ENCODE measurements around the gene DOCK2.

DOCK2 gene

DNA sequence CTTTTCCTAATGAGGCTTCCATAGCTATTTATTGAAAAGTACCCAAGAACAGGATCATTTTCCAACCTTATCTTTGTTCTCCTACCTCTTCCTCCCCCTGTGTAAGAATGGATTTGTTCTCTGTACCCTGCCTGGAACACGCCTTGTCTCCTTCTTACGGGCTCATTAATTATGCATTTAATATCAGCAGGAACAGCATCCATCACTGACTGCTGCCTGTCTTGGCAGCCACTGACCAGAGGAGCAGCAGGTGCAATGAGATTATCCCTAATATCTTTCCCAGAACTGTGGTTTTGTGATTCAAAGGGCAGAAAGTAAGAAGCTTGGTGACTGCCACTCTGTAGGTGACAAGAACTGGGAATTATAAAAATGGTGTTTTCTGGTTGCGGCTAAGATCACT is 362.5 kb downstream of the DOCK2 start:
- no peak overlapping the region for H3K9ac ChIP-seq (ENCODE audit: low read length)
- no peaks in the 10 kb centered on the region for H3K27me3 ChIP-seq (ENCODE audit: control insufficient read depth in 1 of 2, insufficient read depth in 2 of 2, low read length in 2 of 2)
- no peak overlapping the region for H3K4me3 ChIP-seq (ENCODE audit: low read depth in 1 of 2, low read length in 2 of 2)
- no peaks in the 10 kb centered on the region for H3K9me3 ChIP-seq (ENCODE audit: low read length)
- no peaks in the 10 kb centered on the region for H3K36me3 ChIP-seq (ENCODE audit: insufficient read depth, low read length)
- H3K4me1 ChIP-seq (ENCODE audit: insufficient read depth, low read length): no peaks in the 10 kb centered on the region
- H3K27ac ChIP-seq (ENCODE audit: low read depth, low read length): no peak overlapping the region

DNA sequence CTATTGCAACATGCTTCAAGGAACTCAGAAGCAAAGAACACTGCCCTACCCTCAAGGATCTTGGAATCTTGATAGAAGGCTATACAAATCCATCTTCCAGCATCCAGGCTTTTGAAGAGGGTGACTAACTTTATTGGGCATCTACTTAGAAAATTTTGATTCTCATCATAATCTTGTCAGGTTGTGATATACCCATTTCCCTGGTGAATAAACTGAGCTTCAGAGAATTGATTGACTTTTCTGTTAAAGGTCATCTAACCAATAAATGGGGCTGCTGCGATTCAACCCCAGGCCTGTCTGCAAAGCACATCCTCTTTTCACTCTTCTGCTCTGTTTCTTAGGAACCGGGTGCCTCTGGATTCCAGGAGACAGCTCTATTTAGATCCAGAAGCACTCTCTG is 363.1 kb downstream of the DOCK2 start:
- H3K4me1 ChIP-seq (ENCODE audit: insufficient read depth, low read length): no peaks in the 10 kb centered on the region
- no peaks in the 10 kb centered on the region for H3K27me3 ChIP-seq (ENCODE audit: control insufficient read depth in 1 of 2, insufficient read depth in 2 of 2, low read length in 2 of 2)
- no peak overlapping the region for H3K4me3 ChIP-seq (ENCODE audit: low read depth in 1 of 2, low read length in 2 of 2)
- no peak overlapping the region for H3K9ac ChIP-seq (ENCODE audit: low read length)
- no peaks in the 10 kb centered on the region for H3K9me3 ChIP-seq (ENCODE audit: low read length)
- H3K27ac ChIP-seq (ENCODE audit: low read depth, low read length): no peak overlapping the region
- no peaks in the 10 kb centered on the region for H3K36me3 ChIP-seq (ENCODE audit: insufficient read depth, low read length)

DNA sequence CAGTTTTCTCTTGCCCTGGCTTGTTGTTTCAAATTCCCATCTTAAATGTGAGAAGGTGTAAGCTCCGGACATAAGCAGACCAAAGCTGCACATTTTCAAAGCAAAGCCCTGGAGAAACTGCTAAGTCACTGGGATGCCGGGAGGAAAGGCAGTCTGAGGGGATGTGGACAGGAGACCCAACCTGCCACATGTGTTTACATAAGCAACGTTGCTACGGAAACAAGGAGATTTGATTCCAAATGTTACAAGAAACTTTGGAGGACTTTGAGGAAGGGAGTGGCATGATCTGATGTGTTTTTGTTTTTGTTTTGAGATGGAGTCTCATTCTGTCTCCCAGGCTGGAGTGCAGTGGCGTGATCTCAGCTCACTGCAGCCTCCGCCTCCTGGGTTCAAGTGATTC is 368.9 kb downstream of the DOCK2 start:
- no peaks in the 10 kb centered on the region for H3K4me1 ChIP-seq (ENCODE audit: insufficient read depth, low read length)
- no peaks in the 10 kb centered on the region for H3K36me3 ChIP-seq (ENCODE audit: insufficient read depth, low read length)
- H3K4me3 ChIP-seq (ENCODE audit: low read depth in 1 of 2, low read length in 2 of 2): no peak overlapping the region
- H3K9me3 ChIP-seq (ENCODE audit: low read length): no peaks in the 10 kb centered on the region
- no peaks in the 10 kb centered on the region for H3K27me3 ChIP-seq (ENCODE audit: control insufficient read depth in 1 of 2, insufficient read depth in 2 of 2, low read length in 2 of 2)
- no peak overlapping the region for H3K9ac ChIP-seq (ENCODE audit: low read length)
- no peak overlapping the region for H3K27ac ChIP-seq (ENCODE audit: low read depth, low read length)

DNA sequence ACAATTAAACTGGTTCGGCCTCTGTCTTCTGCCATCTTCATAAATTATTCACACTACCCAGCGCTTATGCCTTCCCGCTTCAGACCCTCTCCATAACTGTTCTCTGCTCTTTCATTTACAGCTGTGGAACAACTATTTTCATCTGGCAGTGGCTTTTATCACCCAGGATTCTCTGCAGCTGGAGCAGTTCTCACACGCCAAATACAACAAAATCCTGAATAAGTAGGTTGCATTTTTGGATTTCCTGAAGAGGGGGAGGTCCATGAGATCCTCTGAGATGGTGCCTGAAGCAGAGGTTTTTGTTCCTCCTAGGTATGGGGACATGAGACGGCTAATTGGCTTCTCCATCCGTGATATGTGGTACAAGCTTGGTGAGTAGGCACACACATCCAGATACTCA is 371.3 kb downstream of the DOCK2 start:
- no peak overlapping the region for H3K9ac ChIP-seq (ENCODE audit: low read length)
- H3K36me3 ChIP-seq (ENCODE audit: insufficient read depth, low read length): no peaks in the 10 kb centered on the region
- no peak overlapping the region for H3K27ac ChIP-seq (ENCODE audit: low read depth, low read length)
- no peaks in the 10 kb centered on the region for H3K27me3 ChIP-seq (ENCODE audit: control insufficient read depth in 1 of 2, insufficient read depth in 2 of 2, low read length in 2 of 2)
- no peaks in the 10 kb centered on the region for H3K9me3 ChIP-seq (ENCODE audit: low read length)
- no peak overlapping the region for H3K4me3 ChIP-seq (ENCODE audit: low read depth in 1 of 2, low read length in 2 of 2)
- no peaks in the 10 kb centered on the region for H3K4me1 ChIP-seq (ENCODE audit: insufficient read depth, low read length)

DNA sequence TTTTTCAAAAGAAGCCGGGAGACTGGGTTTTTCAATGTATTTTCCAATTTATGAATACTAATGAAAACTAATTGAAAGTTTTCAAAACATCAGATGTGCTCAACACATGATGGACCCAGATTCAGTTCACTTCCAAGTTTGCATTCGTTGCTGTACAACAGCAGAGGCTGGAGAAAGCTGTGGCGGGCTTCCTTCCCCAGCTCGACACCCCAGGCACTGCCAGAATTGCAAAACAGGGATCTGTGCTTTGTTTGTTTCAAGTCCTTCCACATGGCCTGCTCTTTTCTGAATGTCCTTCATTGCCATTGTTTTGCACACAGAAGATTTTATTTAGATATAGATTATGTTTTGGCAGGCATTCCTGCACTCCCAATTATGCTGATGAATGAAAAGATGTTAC is 373.5 kb downstream of the DOCK2 start:
- no peaks in the 10 kb centered on the region for H3K27me3 ChIP-seq (ENCODE audit: control insufficient read depth in 1 of 2, insufficient read depth in 2 of 2, low read length in 2 of 2)
- no peaks in the 10 kb centered on the region for H3K4me1 ChIP-seq (ENCODE audit: insufficient read depth, low read length)
- H3K36me3 ChIP-seq (ENCODE audit: insufficient read depth, low read length): no peaks in the 10 kb centered on the region
- H3K27ac ChIP-seq (ENCODE audit: low read depth, low read length): no peak overlapping the region
- H3K9ac ChIP-seq (ENCODE audit: low read length): no peak overlapping the region
- no peaks in the 10 kb centered on the region for H3K9me3 ChIP-seq (ENCODE audit: low read length)
- H3K4me3 ChIP-seq (ENCODE audit: low read depth in 1 of 2, low read length in 2 of 2): no peak overlapping the region

DNA sequence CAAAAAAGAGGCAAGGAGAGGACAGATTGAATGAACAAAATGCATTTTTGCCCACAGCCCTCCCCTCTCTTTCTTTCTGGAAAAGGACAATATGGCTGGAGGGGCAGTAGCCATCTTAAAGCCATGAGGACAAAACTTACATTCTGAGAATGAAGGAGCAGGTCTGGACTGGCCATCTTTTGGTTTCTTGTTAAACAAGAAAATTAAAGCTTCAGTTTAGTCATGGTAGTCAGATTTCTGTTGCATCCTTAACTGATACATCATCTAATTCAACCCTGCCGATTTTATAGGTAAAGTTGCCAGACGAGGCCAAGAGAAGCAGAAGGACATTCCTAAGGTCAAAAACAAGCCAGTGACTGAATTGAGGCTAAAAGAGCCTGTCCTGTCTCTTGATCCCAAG is 374.7 kb downstream of the DOCK2 start:
- no peaks in the 10 kb centered on the region for H3K36me3 ChIP-seq (ENCODE audit: insufficient read depth, low read length)
- H3K9me3 ChIP-seq (ENCODE audit: low read length): no peaks in the 10 kb centered on the region
- H3K27me3 ChIP-seq (ENCODE audit: control insufficient read depth in 1 of 2, insufficient read depth in 2 of 2, low read length in 2 of 2): no peaks in the 10 kb centered on the region
- no peak overlapping the region for H3K4me3 ChIP-seq (ENCODE audit: low read depth in 1 of 2, low read length in 2 of 2)
- no peak overlapping the region for H3K9ac ChIP-seq (ENCODE audit: low read length)
- no peaks in the 10 kb centered on the region for H3K4me1 ChIP-seq (ENCODE audit: insufficient read depth, low read length)
- no peak overlapping the region for H3K27ac ChIP-seq (ENCODE audit: low read depth, low read length)

DNA sequence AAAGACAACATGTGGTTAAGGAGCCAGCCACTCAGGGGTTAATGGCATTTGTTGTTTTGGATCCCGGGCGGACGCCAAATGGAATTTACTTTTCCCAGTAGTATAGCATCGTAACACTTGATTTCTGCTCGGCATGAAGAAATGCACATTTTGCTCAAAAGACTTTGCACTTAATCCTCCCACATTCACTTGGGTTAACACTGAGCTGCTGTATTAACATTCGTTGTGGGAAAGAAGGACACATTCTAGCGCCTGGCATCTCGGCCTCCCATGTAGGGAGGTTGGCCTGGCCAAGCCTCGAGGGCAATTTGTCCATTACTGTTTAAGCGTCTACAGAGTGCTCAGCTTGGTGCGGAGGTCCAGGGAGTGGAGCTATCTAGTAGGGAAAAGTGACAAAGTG is 375.5 kb downstream of the DOCK2 start:
- Histone ChIP-seq H3K27me3 (ENCODE audit: control insufficient read depth in 1 of 2, insufficient read depth in 2 of 2, low read length in 2 of 2) (no peaks in the 10 kb centered on the region), H3K4me3 (ENCODE audit: low read depth in 1 of 2, low read length in 2 of 2) (no peak overlapping the region), H3K27ac (ENCODE audit: low read depth, low read length) (no peak overlapping the region)

DNA sequence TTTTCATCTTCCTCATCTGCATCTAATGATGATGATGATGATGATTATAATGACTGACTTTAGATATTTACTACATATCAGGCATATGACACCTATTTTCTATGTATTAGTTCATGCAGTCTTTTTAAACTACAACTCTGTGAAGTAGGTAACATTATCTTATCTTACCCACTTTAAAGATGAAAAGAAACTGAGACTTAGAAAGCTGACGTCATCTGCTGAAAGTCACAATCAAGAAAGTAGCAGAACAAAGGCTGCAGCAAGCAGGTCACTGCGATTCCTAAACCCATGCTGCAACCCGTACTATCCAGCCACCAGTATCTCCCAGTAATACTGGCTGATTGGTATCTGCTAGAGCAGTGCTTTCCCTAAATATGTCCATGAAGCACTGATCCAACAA is 383.3 kb downstream of the DOCK2 start:
- Histone ChIP-seq H3K4me3 (ENCODE audit: low read depth in 1 of 2, low read length in 2 of 2) (no peak overlapping the region), H3K9me3 (ENCODE audit: low read length) (no peaks in the 10 kb centered on the region), H3K9ac (ENCODE audit: low read length) (no peak overlapping the region), H3K36me3 (ENCODE audit: insufficient read depth, low read length) (no peaks in the 10 kb centered on the region), H3K4me1 (ENCODE audit: insufficient read depth, low read length) (no peaks in the 10 kb centered on the region), H3K27me3 (ENCODE audit: control insufficient read depth in 1 of 2, insufficient read depth in 2 of 2, low read length in 2 of 2) (no peaks in the 10 kb centered on the region), H3K27ac (ENCODE audit: low read depth, low read length) (no peak overlapping the region)

More for the DNA sequence above, 375.5 kb downstream of the DOCK2 start:
- Histone ChIP-seq H3K9ac (ENCODE audit: low read length) (no peak overlapping the region), H3K9me3 (ENCODE audit: low read length) (no peaks in the 10 kb centered on the region), H3K36me3 (ENCODE audit: insufficient read depth, low read length) (no peaks in the 10 kb centered on the region), H3K4me1 (ENCODE audit: insufficient read depth, low read length) (no peaks in the 10 kb centered on the region)

DNA sequence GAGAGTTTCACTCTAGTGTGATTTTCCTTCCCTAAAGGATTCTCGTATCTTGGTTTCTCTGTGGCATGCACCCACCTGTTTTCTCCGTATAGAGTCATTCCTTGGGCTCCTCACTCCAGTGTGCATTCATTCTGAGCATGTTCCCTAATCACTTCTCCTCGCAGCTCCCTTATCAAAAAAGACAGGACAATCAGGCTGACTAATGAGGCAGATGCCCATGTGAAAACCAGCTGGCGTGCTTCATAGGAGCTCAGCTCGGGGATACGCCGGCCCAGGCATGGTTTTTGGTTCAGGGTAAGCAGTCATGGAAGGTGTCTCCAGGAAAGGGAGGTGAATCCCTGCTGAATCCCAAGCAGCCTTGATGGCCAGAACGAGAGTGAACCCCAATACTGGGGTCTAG is 384.4 kb downstream of the DOCK2 start:
- Histone ChIP-seq H3K4me1 (ENCODE audit: insufficient read depth, low read length) (no peaks in the 10 kb centered on the region), H3K4me3 (ENCODE audit: low read depth in 1 of 2, low read length in 2 of 2) (no peak overlapping the region), H3K9me3 (ENCODE audit: low read length) (no peaks in the 10 kb centered on the region), H3K36me3 (ENCODE audit: insufficient read depth, low read length) (no peaks in the 10 kb centered on the region), H3K9ac (ENCODE audit: low read length) (no peak overlapping the region), H3K27me3 (ENCODE audit: control insufficient read depth in 1 of 2, insufficient read depth in 2 of 2, low read length in 2 of 2) (no peaks in the 10 kb centered on the region), H3K27ac (ENCODE audit: low read depth, low read length) (no peak overlapping the region)

DNA sequence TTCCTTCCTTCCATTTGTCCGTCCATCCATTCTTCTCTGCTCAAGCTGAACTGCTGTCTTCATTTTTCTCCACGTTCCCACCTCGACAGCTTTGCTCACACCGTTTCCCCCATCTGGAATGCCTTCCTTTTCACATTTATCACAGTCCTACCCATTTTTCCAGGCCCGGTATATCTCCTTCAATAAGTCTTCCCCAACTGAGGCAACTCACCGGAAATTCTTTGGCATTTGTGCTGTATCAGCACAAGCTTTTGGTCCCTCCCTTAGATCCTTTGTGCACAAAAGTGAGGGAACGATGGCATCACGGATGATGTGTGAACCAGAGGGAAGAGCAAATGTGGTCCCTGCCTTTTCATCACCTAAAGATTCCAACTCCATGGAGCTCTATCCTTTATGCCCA is 388.8 kb downstream of the DOCK2 start:
- no peak overlapping the region for H3K4me3 ChIP-seq (ENCODE audit: low read depth in 1 of 2, low read length in 2 of 2)
- H3K27ac ChIP-seq (ENCODE audit: low read depth, low read length): no peak overlapping the region
- H3K36me3 ChIP-seq (ENCODE audit: insufficient read depth, low read length): no peaks in the 10 kb centered on the region
- H3K9ac ChIP-seq (ENCODE audit: low read length): no peak overlapping the region
- H3K27me3 ChIP-seq (ENCODE audit: control insufficient read depth in 1 of 2, insufficient read depth in 2 of 2, low read length in 2 of 2): no peaks in the 10 kb centered on the region
- H3K4me1 ChIP-seq (ENCODE audit: insufficient read depth, low read length): no peaks in the 10 kb centered on the region
- no peaks in the 10 kb centered on the region for H3K9me3 ChIP-seq (ENCODE audit: low read length)

DNA sequence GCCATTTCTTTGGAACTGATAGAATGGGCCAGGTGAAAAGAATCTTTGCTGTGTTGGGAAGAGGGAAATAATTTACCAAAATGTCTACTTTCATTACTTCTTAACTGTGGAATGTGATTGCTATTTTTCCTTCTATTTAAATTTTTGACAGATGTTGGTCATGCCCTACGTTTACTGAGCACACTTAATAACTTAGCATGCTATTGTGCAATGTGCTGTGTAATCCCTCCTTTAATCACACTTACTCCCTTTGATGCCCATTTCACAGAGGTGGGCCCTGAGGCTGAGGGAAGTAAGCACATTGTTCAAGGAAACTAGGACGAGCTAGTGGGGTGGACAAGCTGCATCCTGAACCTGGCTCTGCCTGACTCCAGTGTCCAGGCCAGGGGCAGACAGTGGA is 391.0 kb downstream of the DOCK2 start:
- no peaks in the 10 kb centered on the region for H3K9me3 ChIP-seq (ENCODE audit: low read length)
- no peaks in the 10 kb centered on the region for H3K27me3 ChIP-seq (ENCODE audit: control insufficient read depth in 1 of 2, insufficient read depth in 2 of 2, low read length in 2 of 2)
- no peaks in the 10 kb centered on the region for H3K4me1 ChIP-seq (ENCODE audit: insufficient read depth, low read length)
- H3K9ac ChIP-seq (ENCODE audit: low read length): no peak overlapping the region
- H3K27ac ChIP-seq (ENCODE audit: low read depth, low read length): no peak overlapping the region
- no peak overlapping the region for H3K4me3 ChIP-seq (ENCODE audit: low read depth in 1 of 2, low read length in 2 of 2)
- no peaks in the 10 kb centered on the region for H3K36me3 ChIP-seq (ENCODE audit: insufficient read depth, low read length)

DNA sequence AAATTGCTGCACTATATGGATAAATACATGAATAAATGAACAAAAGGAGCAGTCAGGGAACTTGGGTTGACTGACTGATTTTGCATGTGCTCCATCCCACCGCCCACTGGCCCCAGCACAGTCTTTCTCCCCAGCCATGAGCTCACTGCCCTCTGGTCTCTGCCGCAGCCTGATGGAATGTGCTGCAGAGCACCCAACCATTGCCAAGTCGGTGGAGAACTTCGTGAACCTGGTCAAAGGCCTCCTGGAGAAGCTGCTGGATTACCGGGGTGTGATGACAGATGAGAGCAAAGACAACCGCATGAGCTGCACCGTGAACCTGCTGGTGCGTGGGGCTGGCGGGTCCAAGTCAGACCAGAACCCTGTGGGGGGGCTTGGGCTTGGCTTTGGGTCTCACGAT is 397.2 kb downstream of the DOCK2 start:
- H3K9me3 ChIP-seq (ENCODE audit: low read length): no peaks in the 10 kb centered on the region
- H3K27ac ChIP-seq (ENCODE audit: low read depth, low read length): no peak overlapping the region
- no peaks in the 10 kb centered on the region for H3K4me1 ChIP-seq (ENCODE audit: insufficient read depth, low read length)
- H3K27me3 ChIP-seq (ENCODE audit: control insufficient read depth in 1 of 2, insufficient read depth in 2 of 2, low read length in 2 of 2): no peaks in the 10 kb centered on the region
- no peaks in the 10 kb centered on the region for H3K36me3 ChIP-seq (ENCODE audit: insufficient read depth, low read length)
- no peak overlapping the region for H3K9ac ChIP-seq (ENCODE audit: low read length)
- H3K4me3 ChIP-seq (ENCODE audit: low read depth in 1 of 2, low read length in 2 of 2): no peak overlapping the region

All from muscle layer of colon (tissue), 2 donors.